Measurements from ENCODE around the gene SLC6A3.

GRCh38 chr5:1417586-1418225, 27.5 kb downstream of the SLC6A3 start:
- TF ChIP-seq EZH2 (IDR thresholded peaks at IDR 0.05; ENCODE audit: insufficient read depth, poor library complexity, severe bottlenecking) (no peak), EZH2phosphoT487 (IDR thresholded peaks at IDR 0.05; ENCODE audit: insufficient read depth, low read depth) (no peak)

Data from GM23248 (cell line).